HG02884 (cell line): ENCODE results near the gene FMNL3.
"Not testable (repeated sequence)": the region's sequence is repeated elsewhere in the genome, so short reads cannot be mapped to it uniquely, and the experiment has no call there.

ENCODE experiments used
- ATAC-seq: cut with Tn5 transposase; IDR thresholded peaks from one replicate; pipeline ENCODE4 v1.9.1; 2021; ENCODE audit warnings: mild to moderate bottlenecking, moderate library complexity; ENCODE audit not compliant: unreplicated experiment

Gene FMNL3

GRCh38 chr12:49707128-49707811 lies at the start of gene FMNL3:
TSS of gene FMNL3 (minus strand) at chr12:49707405. CDS start at chr12:49707180, 225 bp downstream.
- ATAC-seq: peak; percentile 74

- ATAC-seq: no peak
These were observed 43.8 kb upstream of the FMNL3 start for GRCh38 chr12:49750996-49751393.

GRCh38 chr12:49750027-49750995 lies 43.1 kb upstream of the FMNL3 start:
- peak; percentile 63 for ATAC-seq

- no peak for ATAC-seq
These were observed 41.6 kb upstream of the FMNL3 start for GRCh38 chr12:49748800-49749199.

- ATAC-seq: no peak
These were observed 41.1 kb upstream of the FMNL3 start for GRCh38 chr12:49748306-49748705.

- no peak for ATAC-seq
These were observed 37.2 kb upstream of the FMNL3 start for GRCh38 chr12:49744363-49744885.

- ATAC-seq: peak; percentile 38
These were observed 34.8 kb upstream of the FMNL3 start for GRCh38 chr12:49741882-49742620.

GRCh38 chr12:49740930-49741881 lies 34.0 kb upstream of the FMNL3 start, which contains the start of gene TMBIM6:
TSS of gene TMBIM6 (plus strand) at chr12:49741557. CDS start at chr12:49752494, 10,937 bp downstream.
- peak; percentile 92 for ATAC-seq

GRCh38 chr12:49740277-49740676 lies 33.1 kb upstream of the FMNL3 start:
- ATAC-seq: not testable (repeated sequence)

- ATAC-seq: not testable (repeated sequence)
These were observed 31.5 kb upstream of the FMNL3 start for GRCh38 chr12:49738721-49739120.

- not testable (repeated sequence) for ATAC-seq
These were observed 27.7 kb upstream of the FMNL3 start for GRCh38 chr12:49734900-49735299.

- ATAC-seq: no peak
These were observed 26.2 kb upstream of the FMNL3 start for GRCh38 chr12:49733219-49734017.

GRCh38 chr12:49730568-49731101 lies 23.4 kb upstream of the FMNL3 start:
- no peak for ATAC-seq

- ATAC-seq: no peak
These were observed 22.8 kb upstream of the FMNL3 start for GRCh38 chr12:49730050-49730449.

- ATAC-seq: no peak
These were observed 21.2 kb upstream of the FMNL3 start for GRCh38 chr12:49728446-49728845.

GRCh38 chr12:49721355-49721754 lies 14.2 kb upstream of the FMNL3 start:
- not testable (repeated sequence) for ATAC-seq

GRCh38 chr12:49720214-49720613 lies 13.0 kb upstream of the FMNL3 start:
- no peak for ATAC-seq

GRCh38 chr12:49717800-49718199 lies 10.6 kb upstream of the FMNL3 start:
- not testable (repeated sequence) for ATAC-seq

GRCh38 chr12:49716553-49716952 lies 9.3 kb upstream of the FMNL3 start:
- ATAC-seq: no peak
